Suprapubic skin (tissue), 3 donors: ENCODE data around the gene LDLRAD2.

Experiments
- POLR2AphosphoS5 ChIP-seq, 3 donors: sonication (generic); formaldehyde crosslinking; IDR thresholded peaks; one replicate each; pipeline ENCODE4 v1.6.1; 2017; ENCODE audit warnings: antibody characterized with exemption in 3 of 3
- TF ChIP-seq, protein P1 (sequence below), 2 donors: fragments of 200-600 bp in 1 of 2; fragments of 450-650 bp in 1 of 2; sonication (generic) in 1 of 2; IDR thresholded peaks; one replicate each; pipeline ENCODE4 v1.5.1; 2016 to 2019; ENCODE audit warnings: antibody characterized with exemption in 2 of 2, mild to moderate bottlenecking in 1 of 2, moderate library complexity in 1 of 2

DNA sequence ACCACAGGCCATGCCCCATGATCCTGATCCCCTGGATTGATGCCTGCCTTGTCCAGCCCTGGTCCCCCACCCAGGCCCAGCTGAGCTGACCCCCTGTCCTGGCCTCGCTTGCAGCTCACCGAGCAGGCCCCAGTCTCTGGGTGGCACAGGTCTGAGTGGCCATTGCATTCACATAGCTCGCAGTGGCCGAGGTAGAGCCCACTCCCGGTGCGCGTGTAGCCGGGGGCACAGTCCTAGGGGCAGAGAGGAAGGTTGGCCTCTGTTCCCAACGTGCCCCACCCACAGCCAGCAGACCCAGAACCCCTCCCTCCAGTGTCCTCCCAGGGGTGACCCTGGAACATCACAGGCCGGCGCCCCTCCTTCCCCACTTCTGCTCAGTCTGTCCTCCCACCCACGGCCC, 51.9 kb downstream of the LDLRAD2 start:
- TF ChIP-seq POLR2AphosphoS5 (IDR thresholded peaks at IDR 0.05) = no peak
- TF ChIP-seq, protein P1, sequence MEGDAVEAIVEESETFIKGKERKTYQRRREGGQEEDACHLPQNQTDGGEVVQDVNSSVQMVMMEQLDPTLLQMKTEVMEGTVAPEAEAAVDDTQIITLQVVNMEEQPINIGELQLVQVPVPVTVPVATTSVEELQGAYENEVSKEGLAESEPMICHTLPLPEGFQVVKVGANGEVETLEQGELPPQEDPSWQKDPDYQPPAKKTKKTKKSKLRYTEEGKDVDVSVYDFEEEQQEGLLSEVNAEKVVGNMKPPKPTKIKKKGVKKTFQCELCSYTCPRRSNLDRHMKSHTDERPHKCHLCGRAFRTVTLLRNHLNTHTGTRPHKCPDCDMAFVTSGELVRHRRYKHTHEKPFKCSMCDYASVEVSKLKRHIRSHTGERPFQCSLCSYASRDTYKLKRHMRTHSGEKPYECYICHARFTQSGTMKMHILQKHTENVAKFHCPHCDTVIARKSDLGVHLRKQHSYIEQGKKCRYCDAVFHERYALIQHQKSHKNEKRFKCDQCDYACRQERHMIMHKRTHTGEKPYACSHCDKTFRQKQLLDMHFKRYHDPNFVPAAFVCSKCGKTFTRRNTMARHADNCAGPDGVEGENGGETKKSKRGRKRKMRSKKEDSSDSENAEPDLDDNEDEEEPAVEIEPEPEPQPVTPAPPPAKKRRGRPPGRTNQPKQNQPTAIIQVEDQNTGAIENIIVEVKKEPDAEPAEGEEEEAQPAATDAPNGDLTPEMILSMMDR (IDR thresholded peaks at IDR 0.05) = no peak
